Spleen (tissue), 11 donors: ENCODE data around the gene FRAS1. TPM values are rescaled to one million over a fixed set of nuclear protein-coding genes. Genes with fewer than 3 reads are reported as not detected.

Experiments
- DNase-seq: peaks from one replicate; pipeline ENCODE4 v3.0.0-alpha.2; 2020
- H3K27ac ChIP-seq, 8 donors: fragments of 200-600 bp; sonication (generic) in 7 of 8; 1 replicate in 4 of 8; 2 replicates in 4 of 8; pipeline versions ENCODE4 v1.5.0 to v1.8.0; 2016 to 2021; ENCODE audit warnings: inconsistent platforms in 4 of 8, mild to moderate bottlenecking in 4 of 8, moderate library complexity in 1 of 8
- H3K27me3 ChIP-seq, 7 donors: fragments of 200-600 bp; sonication (generic) in 6 of 7; replicated peaks in 1 of 7; 1 replicate in 4 of 7; 2 replicates in 3 of 7; pipeline versions ENCODE4 v1.5.0 to v1.8.0; 2016 to 2021; ENCODE audit warnings: inconsistent platforms in 3 of 7, mild to moderate bottlenecking in 1 of 7
- H3K36me3 ChIP-seq, 6 donors: fragments of 200-600 bp; sonication (generic) in 5 of 6; 1 replicate in 4 of 6; 2 replicates in 2 of 6; pipeline versions ENCODE4 v1.5.0 to v1.8.0; 2016 to 2021; ENCODE audit warnings: inconsistent platforms in 2 of 6
- H3K4me1 ChIP-seq, 6 donors: fragments of 200-600 bp; sonication (generic) in 5 of 6; 1 replicate in 3 of 6; 2 replicates in 3 of 6; pipeline versions ENCODE4 v1.5.0 to v1.8.0; 2016 to 2021; ENCODE audit warnings: inconsistent platforms in 3 of 6
- H3K4me3 ChIP-seq, 8 donors: fragments of 200-600 bp; sonication (generic) in 7 of 8; 1 replicate in 4 of 8; 2 replicates in 4 of 8; pipeline versions ENCODE4 v1.5.0 to v1.8.0; 2016 to 2021; ENCODE audit warnings: inconsistent platforms in 4 of 8, mild to moderate bottlenecking in 4 of 8, moderate library complexity in 2 of 8
- H3K9me3 ChIP-seq, 8 donors: fragments of 200-600 bp; sonication (generic) in 7 of 8; 1 replicate in 4 of 8; 2 replicates in 4 of 8; pipeline versions ENCODE4 v1.5.0 to v1.8.0; 2016 to 2021; ENCODE audit warnings: inconsistent platforms in 4 of 8
- POLR2A ChIP-seq, 3 donors: fragments of 450-650 bp; IDR thresholded peaks; one replicate each; pipeline ENCODE4 v1.5.1; 2017; ENCODE audit warnings: antibody characterized with exemption in 3 of 3, mild to moderate bottlenecking in 1 of 3
- POLR2AphosphoS5 ChIP-seq, 3 donors: sonication (generic); formaldehyde crosslinking; IDR thresholded peaks; one replicate each; pipeline ENCODE4 v1.5.1; 2017; ENCODE audit warnings: antibody characterized with exemption in 3 of 3
- WGBS, 5 donors: extraction: QIAGEN DNeasy Blood & Tissue Kit in 3 of 5; methylation state at CpG; one replicate each; pipeline versions ENCODE4 v1.1.5 to v1.1.7; 2013 to 2018; 5-methylcytosine and 5-hydroxymethylcytosine counted together
- intact Hi-C: fragments of 100-400 bp; cut with DNase I; formaldehyde crosslinking; loops from one replicate; pipeline ENCODE4 v1.15.0; 2023; ENCODE audit warnings: low total_unique reads
- polyA plus RNA-seq, 3 donors: library from polyadenylated mRNA; stranded (reverse); fragments of 200-250 nt; gene quantifications; one replicate each; pipeline ENCODE4 v1.2.1, GENCODE V29; 2013
- total RNA-seq, 7 donors: library from RNA; depleted of rRNA in 3 of 7; stranded (reverse); fragments of >200 nt in 3 of 7; fragmentation: NEBNext Ultra II Directional in 4 of 7; extraction: Animal tissue kit (Norgen Biotek cat#: 25700) in 4 of 7; gene quantifications; one replicate each; pipeline versions ENCODE4 v1.1.0 to v1.2.1, GENCODE V29; 2016 to 2021
- TF ChIP-seq, protein P1 (sequence below), 11 experiments: fragments of 200-600 bp in 7 of 11; fragments of 450-650 bp in 4 of 11; sonication (generic) in 4 of 11; IDR thresholded peaks in 8 of 11; conservative IDR thresholded peaks in 3 of 11; 1 replicate in 7 of 11; 2 replicates in 4 of 11; pipeline versions ENCODE4 v1.4.0 to v1.8.0; 2016 to 2021; ENCODE audit warnings: antibody characterized with exemption in 11 of 11, inconsistent platforms in 4 of 11, mild to moderate bottlenecking in 1 of 11
- donor health status: healthy with polysubstance abuse.
- donor health status: DM: no; HTN: no; CAD: no; lungs with moderate emphysema.
- donor health status: DM: no; HTN: no; CAD: no.
- donor health status: Bipolar disorder and iron deficiency.
- donor health status: healthy.
- donor health status: DM: no; HTN: no; CAD: no.
- donor health status: DM: yes; HTN: yes; CAD: no.

FRAS1 gene
- total and polyA plus RNA-seq, 10 donors = 0.10 to 3.0 (median 1.3) TPM

- H3K4me3 ChIP-seq = no peak overlapping the region
- no peak overlapping the region for H3K27ac ChIP-seq
- H3K4me1 ChIP-seq = peaks cover 0 to 9% (median 0%) of the 10 kb centered on the region in 6 donors
- peaks cover 0 to 30% (median 0%) of the 10 kb centered on the region in 6 donors for H3K36me3 ChIP-seq
- no peaks in the 10 kb centered on the region for H3K27me3 ChIP-seq
- no peaks in the 10 kb centered on the region for H3K9me3 ChIP-seq
- no peak for DNase-seq
- WGBS, 5 donors = 84 to 91% (median 89%) methylated on average over 8 of the region's 8 CpGs
- intact Hi-C loops = no loop called here
- TF ChIP-seq POLR2AphosphoS5 (IDR thresholded peaks at IDR 0.05) (no peak), POLR2A (IDR thresholded peaks at IDR 0.05) (no peak)
- TF ChIP-seq, protein P1, sequence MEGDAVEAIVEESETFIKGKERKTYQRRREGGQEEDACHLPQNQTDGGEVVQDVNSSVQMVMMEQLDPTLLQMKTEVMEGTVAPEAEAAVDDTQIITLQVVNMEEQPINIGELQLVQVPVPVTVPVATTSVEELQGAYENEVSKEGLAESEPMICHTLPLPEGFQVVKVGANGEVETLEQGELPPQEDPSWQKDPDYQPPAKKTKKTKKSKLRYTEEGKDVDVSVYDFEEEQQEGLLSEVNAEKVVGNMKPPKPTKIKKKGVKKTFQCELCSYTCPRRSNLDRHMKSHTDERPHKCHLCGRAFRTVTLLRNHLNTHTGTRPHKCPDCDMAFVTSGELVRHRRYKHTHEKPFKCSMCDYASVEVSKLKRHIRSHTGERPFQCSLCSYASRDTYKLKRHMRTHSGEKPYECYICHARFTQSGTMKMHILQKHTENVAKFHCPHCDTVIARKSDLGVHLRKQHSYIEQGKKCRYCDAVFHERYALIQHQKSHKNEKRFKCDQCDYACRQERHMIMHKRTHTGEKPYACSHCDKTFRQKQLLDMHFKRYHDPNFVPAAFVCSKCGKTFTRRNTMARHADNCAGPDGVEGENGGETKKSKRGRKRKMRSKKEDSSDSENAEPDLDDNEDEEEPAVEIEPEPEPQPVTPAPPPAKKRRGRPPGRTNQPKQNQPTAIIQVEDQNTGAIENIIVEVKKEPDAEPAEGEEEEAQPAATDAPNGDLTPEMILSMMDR (IDR thresholded peaks at IDR 0.05 in 8 of 11, conservative IDR thresholded peaks at IDR 0.05 in 3 of 11) = no peak
These were observed 509.8 kb downstream of the FRAS1 start for GRCh38 chr4:78566834-78567499.

DNA sequence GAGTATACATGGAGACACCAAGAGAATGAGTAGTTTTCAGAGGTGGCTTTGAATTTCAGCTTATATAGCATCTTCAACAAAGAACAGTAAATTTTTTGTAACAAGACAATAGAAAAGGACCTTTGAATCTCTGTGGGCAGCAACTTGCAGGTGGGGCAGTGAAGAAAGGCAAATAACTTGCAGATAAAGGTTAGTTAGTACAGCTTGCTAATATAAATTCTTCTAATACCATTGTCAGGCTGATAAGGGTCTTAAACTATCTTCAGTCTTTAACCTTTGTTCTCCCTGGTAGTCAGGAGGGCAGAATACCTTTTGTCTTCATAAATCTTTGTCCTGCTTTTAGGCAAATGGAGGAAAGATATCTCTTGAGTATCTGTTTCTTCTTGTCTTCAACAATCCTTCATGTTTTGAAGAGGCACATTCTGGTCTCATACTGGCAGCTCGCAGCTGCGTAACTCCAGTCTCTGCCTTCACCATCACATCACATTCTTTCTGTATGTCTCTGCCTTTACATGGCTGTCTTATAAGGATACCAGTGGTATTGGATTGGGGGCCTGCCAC is 510.5 kb downstream of the FRAS1 start:
- intact Hi-C loops = no loop called here
- Histone ChIP-seq H3K27me3 (no peaks in the 10 kb centered on the region), H3K36me3 (peaks cover 0 to 29% (median 0%) of the 10 kb centered on the region in 6 donors), H3K27ac (no peak overlapping the region), H3K4me3 (no peak overlapping the region), H3K9me3 (no peaks in the 10 kb centered on the region), H3K4me1 (peaks cover 0 to 9% (median 0%) of the 10 kb centered on the region in 6 donors)
- DNase-seq = no peak
- TF ChIP-seq POLR2AphosphoS5 (IDR thresholded peaks at IDR 0.05) (no peak), POLR2A (IDR thresholded peaks at IDR 0.05) (no peak)
- TF ChIP-seq, protein P1 (IDR thresholded peaks at IDR 0.05 in 8 of 11, conservative IDR thresholded peaks at IDR 0.05 in 3 of 11) = no peak
- WGBS, 5 donors = 93 to 100% (median 97%) methylated on average over 2 of the region's 2 CpGs

- Histone ChIP-seq H3K36me3 (peaks cover 0 to 38% (median 0%) of the 10 kb centered on the region in 6 donors), H3K27ac (no peak overlapping the region), H3K4me3 (no peak overlapping the region), H3K9me3 (no peaks in the 10 kb centered on the region), H3K4me1 (peaks cover 0 to 9% (median 0%) of the 10 kb centered on the region in 6 donors), H3K27me3 (no peaks in the 10 kb centered on the region)
- intact Hi-C loops = no loop called here
- WGBS, 5 donors = 83 to 94% (median 87%) methylated on average over 3 of the region's 3 CpGs
- no peak for TF ChIP-seq POLR2A (IDR thresholded peaks at IDR 0.05)
- TF ChIP-seq, protein P1 (IDR thresholded peaks at IDR 0.05 in 8 of 11, conservative IDR thresholded peaks at IDR 0.05 in 3 of 11) = no peak
- TF ChIP-seq POLR2AphosphoS5 (IDR thresholded peaks at IDR 0.05) = no peak
- DNase-seq = no peak
These were observed 511.6 kb downstream of the FRAS1 start for GRCh38 chr4:78568640-78569305.

- TF ChIP-seq, protein P1 (IDR thresholded peaks at IDR 0.05 in 8 of 11, conservative IDR thresholded peaks at IDR 0.05 in 3 of 11) = no peak
- TF ChIP-seq POLR2A (IDR thresholded peaks at IDR 0.05) = no peak
- TF ChIP-seq POLR2AphosphoS5 (IDR thresholded peaks at IDR 0.05) = no peak
- Histone ChIP-seq H3K9me3 (no peaks in the 10 kb centered on the region), H3K4me3 (no peak overlapping the region), H3K27ac (no peak overlapping the region), H3K36me3 (peaks cover 0 to 43% (median 0%) of the 10 kb centered on the region in 6 donors), H3K27me3 (no peaks in the 10 kb centered on the region), H3K4me1 (peaks cover 0 to 9% (median 0%) of the 10 kb centered on the region in 6 donors)
- intact Hi-C loops = no loop called here
- DNase-seq = no peak
- WGBS, 5 donors = 70 to 91% (median 86%) methylated on average over 6 of the region's 6 CpGs
These were observed 512.2 kb downstream of the FRAS1 start for GRCh38 chr4:78569306-78569821.
